Lung microvascular endothelial cell (primary cell): ENCODE data around the gene INSRR. TPM values are rescaled to one million over a fixed set of nuclear protein-coding genes. Genes with fewer than 3 reads are reported as not detected.
A peak's percentile ranks its signal among the peaks of the same experiment; 100 is the strongest.

Source experiments
- DNase-seq, 2 donors: peaks; one replicate each; pipeline versions ENCODE4 v3.0.0 to v3.0.0-alpha.2; 2010; ENCODE audit warnings: low read depth in 2 of 2
- total RNA-seq: library from RNA; depleted of rRNA; stranded (reverse); fragments of >200 nt; gene quantifications from 2 replicates; pipeline ENCODE4 v1.2.1, GENCODE V29; 2014

INSRR gene
- total RNA-seq, 1 donor from 2014 or later: not detected

DNA sequence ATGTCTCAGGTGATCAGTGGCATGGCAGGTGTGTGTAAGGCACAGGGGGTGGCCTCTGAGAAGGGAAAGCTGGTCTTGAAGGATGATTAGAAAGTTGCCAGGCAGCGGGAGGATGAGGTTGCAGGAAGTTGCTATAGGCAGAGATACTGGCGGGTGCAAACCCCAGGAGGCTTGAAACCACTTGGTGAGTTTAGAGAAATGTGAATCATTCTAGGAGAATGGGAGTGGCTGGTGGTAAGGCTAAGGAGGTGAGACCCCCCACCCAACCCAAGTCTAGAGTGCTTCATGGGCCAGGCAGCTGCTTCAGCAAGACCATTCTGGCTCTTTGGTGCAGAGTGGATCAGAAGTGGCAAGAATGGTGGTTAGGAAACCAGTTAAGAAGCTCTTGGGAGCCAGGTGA, 51.3 kb downstream of the INSRR start:
- no peak for DNase-seq

- peak; percentile 16 to 70 for DNase-seq
Observed at GRCh38 chr1:156806512-156807440, 52.1 kb downstream of the INSRR start.

GRCh38 chr1:156805766-156806511, 53.0 kb downstream of the INSRR start:
- peak in 1 of 2 donors; percentile 66 for DNase-seq

DNA sequence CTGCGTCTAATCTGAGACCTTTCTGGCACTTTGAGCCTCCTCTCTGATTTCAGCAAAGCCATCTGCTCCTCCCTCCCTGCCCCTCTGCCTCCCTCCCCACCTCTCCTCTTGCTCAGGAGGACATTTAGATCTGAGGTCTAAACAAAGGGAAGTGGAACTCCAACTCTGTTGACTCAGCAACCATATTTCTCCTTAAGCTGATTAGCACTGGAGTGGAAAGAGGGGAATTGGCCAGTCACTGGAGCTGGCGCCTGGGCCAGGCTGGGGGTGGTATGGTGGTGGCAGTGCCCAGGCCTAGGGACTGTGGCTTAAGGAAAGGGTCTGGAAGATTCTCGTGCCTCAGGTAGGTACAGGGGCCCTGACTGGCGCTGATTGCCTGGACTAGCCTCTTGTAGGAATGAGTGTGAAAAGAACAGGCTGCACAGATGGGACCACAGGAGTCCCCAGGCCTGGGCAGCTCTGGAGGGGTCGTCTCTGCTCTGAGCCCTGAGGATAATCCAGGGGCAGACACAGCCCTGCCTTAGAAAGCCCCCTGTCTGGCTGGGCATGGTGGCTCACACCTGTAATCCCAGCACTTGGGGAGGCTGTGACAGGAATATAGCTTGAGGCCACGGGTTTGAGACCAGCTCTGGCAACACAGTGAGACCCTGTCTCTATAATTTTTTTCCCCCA, 54.2 kb downstream of the INSRR start:
- DNase-seq: peak in 1 of 2 donors; percentile 24

GRCh38 chr1:156804026-156804425, 54.9 kb downstream of the INSRR start:
- DNase-seq: no peak

DNA sequence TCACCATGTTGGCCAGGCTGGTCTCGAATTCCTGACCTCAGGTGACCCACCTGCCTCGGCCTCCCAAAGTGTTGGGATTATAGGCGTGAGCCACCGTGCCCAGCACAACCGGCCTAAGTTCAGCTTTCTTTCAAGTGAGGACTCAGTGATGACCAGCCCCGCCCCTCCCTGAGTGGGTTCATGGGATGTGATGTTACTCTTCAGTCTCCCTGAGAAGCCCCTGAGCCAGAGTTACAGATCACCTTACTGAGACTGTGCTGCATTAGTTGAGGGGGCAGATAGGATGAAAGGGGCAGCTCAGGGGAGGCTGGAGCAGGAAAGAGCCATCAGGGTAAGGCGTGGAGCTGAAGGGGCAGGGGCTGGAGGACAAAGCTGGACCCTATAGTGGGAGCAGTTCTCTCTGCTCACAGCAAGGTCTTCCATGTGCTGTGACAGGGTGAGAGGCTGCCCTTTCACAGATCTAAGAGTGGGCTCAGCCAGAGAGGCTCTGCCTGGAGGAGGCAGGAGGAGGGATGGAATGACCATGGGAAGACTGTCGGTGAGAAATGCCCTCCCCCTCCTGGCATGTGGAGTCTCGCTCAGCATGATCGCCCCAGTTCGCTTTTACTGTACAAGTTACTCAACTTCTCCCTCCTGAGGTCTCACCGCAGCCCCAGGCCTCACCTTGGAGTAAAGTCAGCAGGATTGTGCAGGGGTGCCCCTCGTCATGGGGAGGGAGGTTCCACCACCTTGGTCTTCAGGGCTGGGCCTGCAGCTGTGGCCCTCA, 55.6 kb downstream of the INSRR start:
- no peak for DNase-seq

DNA sequence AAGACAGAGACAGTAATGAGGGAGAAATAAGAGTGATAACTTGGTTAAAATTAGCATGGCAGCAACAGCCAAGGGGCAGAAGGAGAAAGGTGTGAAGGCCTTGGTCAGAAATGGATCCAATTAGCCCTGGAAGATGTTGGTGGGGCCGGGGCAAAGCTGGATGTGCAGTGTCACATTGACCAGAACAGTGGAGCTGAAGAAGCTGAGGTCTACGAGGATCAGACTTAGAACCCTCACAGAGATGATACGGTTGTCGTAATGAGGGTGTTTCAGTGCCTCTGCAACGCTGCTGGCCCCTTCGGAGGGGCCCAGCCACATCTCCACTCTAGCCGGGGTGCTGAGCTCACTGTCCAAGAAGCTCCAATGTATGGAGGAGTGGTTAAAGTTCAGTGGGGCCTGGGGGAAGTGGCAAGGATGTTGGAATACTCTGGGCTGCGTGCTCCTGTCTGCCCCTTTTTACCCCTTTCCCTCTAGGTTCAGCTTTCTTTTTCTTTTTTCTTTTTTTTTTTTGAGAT, 56.4 kb downstream of the INSRR start:
- DNase-seq: no peak

GRCh38 chr1:156801409-156802121, 57.4 kb downstream of the INSRR start:
- peak in 1 of 2 donors; percentile 21 for DNase-seq

GRCh38 chr1:156797212-156797871, 61.6 kb downstream of the INSRR start:
- peak; percentile 64 to 70 for DNase-seq

DNA sequence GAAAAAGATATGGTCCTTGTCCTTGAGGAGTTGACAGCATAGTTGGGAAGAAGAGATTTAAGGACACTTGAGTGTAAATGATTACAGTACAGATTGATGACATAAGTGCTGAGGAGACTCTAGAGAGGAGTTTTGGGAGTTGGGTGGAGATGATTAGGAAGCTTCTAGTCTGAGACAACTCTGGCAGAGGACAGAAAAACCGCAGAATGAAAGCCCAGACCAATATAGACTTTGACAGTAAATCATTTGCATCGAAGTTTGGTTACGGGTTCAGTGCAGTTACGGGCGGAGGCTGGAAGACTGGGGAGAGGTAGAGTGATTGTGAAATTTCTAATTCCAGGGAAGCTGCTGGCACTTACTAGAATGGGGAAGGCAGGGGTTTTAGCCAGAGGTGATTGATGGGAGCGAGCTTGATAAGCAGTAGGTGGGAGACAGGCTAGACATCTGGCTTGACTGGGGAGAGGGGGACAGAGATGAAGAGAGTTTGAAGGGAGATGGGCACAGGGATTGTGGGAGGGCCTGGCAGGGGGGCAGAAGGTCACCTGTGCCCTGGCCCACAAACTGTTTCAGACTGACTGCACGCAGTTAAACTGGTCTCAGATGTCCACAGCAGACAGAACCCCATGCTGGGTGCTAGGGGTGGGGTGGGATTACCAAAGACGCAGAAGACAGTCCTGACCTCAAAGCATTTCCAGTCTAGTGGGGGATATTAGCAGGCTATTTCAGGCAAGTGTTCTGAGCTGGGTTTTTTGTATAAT, 62.4 kb downstream of the INSRR start:
- no peak for DNase-seq

GRCh38 chr1:156795787-156796186, 63.1 kb downstream of the INSRR start:
- DNase-seq: peak in 1 of 2 donors; percentile 61

DNA sequence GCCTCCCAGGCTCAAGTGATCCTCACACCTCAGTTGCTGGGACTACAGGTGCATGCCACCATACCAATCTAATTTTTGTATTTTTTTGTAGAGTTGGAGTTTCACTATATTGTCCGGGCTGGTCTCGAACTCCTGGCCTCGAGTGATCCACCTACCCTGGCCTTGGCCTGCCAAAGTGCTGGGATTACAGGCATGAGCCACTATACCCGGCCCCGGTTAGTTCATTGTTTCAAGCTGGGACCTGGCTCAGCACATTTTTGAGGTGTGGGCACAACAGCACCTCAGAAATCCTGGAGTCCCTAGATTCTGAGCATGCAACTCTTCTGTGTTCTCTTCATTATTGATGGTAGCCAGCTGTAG, 63.6 kb downstream of the INSRR start:
- no peak for DNase-seq

DNA sequence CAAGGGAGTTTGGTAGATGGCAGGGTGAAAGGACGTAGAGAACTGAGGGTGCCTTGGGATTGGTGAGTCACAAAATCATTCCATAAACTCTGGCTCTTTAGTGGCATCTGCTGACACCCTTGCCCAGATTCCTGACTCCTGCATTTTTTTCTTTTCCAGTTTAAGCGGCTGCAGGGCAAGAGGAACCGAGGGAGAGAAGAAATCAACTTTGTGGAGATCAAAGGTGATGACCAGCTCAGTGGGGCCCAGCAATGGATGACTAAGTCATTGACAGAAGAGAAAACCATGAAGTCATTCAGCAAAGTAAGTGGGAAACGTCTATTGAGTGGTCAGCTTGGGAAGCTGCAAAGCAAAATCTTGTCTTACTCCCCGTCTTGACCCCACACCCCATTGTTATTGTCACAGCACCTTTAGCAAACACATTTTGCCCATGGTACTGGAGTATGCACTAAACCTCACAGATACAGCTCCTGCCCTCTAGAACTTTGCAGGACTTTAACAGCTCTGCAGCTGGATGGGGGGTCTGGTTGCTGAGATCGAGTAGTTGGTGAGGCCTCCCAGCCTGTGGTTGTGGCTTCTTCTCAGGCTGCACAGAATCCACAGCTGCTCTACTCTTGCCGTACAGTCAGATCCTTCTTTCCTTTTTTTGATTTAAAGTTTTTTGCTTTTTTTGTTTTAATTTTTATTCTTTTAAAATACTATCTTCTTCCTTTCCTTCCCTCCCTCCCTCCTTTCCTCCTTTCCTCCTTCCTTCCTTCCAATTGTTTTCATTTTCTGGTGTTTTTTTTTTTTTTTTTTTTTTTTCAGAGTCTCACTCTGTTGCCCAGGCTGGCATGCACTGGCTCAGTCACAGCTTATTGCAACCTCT, 64.2 kb downstream of the INSRR start:
- no peak for DNase-seq

Other genes starting within 250 kb of the INSRR start
- not detected in 2 replicates for gene HAPLN2, start 239.7 kb downstream of the INSRR start, total RNA-seq
- not detected in 2 replicates for gene BCAN, start 217.0 kb downstream of the INSRR start, total RNA-seq
- gene NES, start 181.7 kb downstream of the INSRR start, total RNA-seq: 32.9 and 57.3 TPM in 2 replicates
- not detected in 2 replicates for gene CRABP2, start 153.5 kb downstream of the INSRR start, total RNA-seq
- gene METTL25B, start 130.6 kb downstream of the INSRR start, total RNA-seq: 6.5 and 18.3 TPM in 2 replicates
- 4.4 and 6.3 TPM in 2 replicates for gene ISG20L2, start 130.4 kb downstream of the INSRR start, total RNA-seq
- 40.3 TPM in 2 replicates for gene MRPL24, start 118.0 kb downstream of the INSRR start, total RNA-seq
- gene HDGF, start 107.4 kb downstream of the INSRR start, total RNA-seq: 88.5 and 94.4 TPM in 2 replicates
- 6.8 and 9.3 TPM in 2 replicates for gene PRCC, start 91.6 kb downstream of the INSRR start, total RNA-seq
- gene SH2D2A, start 42.3 kb downstream of the INSRR start, total RNA-seq: under 0.01 TPM in 1 of 2 replicates, not detected in the other
- gene NTRK1, start 1.7 kb upstream of the INSRR start, total RNA-seq: not detected in 2 replicates
- 10.2 and 16.3 TPM in 2 replicates for gene PEAR1, start 34.6 kb upstream of the INSRR start, total RNA-seq
- gene LRRC71, start 61.5 kb upstream of the INSRR start, total RNA-seq: under 0.01 TPM in 2 replicates
- 16.8 and 21.0 TPM in 2 replicates for gene ARHGEF11, start 186.6 kb upstream of the INSRR start, total RNA-seq
- not detected in 2 replicates for gene ETV3L, start 240.7 kb upstream of the INSRR start, total RNA-seq